ENCODE measurements around the gene PLPP3. TPM values are rescaled to one million over a fixed set of nuclear protein-coding genes. Genes with fewer than 3 reads are reported as not detected.

PLPP3 gene
- total RNA-seq, 1 donor from 2014 or later: 236 TPM

DNA sequence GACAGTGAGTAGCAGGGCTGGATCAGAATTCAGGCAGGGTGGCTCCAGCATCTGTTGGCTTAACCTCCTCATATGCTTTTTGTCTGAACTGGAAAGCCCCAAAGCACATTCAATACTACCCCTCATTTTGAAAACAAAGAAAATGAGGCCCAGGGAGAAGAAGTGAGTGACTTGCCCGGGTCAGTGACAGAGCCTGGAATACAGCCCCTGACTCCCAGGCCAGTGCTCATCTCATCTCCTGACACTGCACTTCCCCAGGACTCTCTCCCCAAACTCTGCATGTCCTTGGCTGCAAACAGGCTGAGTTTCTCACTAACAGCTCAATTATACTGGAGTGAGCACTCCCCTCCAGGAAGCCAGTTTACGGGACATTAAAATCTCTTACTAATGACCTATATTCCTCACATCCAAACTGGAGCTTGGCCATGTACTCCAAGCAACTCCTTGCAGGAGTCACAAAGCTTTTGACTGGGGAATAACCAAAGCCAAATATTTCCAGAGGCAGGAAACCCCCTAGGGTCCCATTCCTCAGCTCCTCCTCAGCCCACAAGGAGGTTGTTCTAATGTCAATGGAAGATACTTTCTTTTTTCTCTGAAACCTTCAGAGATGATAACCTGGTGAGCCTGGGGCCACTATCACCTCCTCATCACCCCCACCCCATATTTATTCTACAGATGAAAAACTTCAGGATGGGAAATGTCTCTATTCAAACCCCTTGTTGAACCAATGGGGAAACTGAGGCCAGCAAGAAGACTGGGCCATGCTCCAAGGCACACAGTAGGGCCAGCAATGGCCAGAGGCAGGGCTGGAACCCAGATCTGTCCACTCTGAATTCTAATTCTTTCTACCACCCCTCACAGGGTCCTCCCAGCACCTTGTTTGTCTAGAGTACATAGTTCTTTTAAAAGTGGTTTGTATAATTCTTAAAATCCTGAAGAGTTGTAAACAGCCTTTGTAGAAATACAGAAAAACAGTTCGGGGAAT is 127.0 kb downstream of the PLPP3 start:
- no peak overlapping the region for H3K4me3 ChIP-seq
- no peaks in the 10 kb centered on the region for H3K27me3 ChIP-seq
- peak overlapping the region; percentile 39 for H3K27ac ChIP-seq
- H3K4me1 ChIP-seq: peaks cover 26% of the 10 kb centered on the region
- no peak for DNase-seq (ENCODE audit: extremely low spot score in 2 of 2)
- H3K9me3 ChIP-seq: no peaks in the 10 kb centered on the region
- TF ChIP-seq POLR2A (IDR thresholded peaks at IDR 0.05): no peak
- TF ChIP-seq, protein P1, sequence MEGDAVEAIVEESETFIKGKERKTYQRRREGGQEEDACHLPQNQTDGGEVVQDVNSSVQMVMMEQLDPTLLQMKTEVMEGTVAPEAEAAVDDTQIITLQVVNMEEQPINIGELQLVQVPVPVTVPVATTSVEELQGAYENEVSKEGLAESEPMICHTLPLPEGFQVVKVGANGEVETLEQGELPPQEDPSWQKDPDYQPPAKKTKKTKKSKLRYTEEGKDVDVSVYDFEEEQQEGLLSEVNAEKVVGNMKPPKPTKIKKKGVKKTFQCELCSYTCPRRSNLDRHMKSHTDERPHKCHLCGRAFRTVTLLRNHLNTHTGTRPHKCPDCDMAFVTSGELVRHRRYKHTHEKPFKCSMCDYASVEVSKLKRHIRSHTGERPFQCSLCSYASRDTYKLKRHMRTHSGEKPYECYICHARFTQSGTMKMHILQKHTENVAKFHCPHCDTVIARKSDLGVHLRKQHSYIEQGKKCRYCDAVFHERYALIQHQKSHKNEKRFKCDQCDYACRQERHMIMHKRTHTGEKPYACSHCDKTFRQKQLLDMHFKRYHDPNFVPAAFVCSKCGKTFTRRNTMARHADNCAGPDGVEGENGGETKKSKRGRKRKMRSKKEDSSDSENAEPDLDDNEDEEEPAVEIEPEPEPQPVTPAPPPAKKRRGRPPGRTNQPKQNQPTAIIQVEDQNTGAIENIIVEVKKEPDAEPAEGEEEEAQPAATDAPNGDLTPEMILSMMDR (IDR thresholded peaks at IDR 0.05): no peak
- no peak for TF ChIP-seq POLR2AphosphoS5 (IDR thresholded peaks at IDR 0.05; ENCODE audit: insufficient read depth in 1 of 2, low read depth in 1 of 2)
- intact Hi-C loops (cut with DNase I): loop anchor here (10.0 kb wide), 1 partner anchor 122 kb away; the partner anchor contains the start of gene PLPP3
- no peaks in the 10 kb centered on the region for H3K36me3 ChIP-seq

DNA sequence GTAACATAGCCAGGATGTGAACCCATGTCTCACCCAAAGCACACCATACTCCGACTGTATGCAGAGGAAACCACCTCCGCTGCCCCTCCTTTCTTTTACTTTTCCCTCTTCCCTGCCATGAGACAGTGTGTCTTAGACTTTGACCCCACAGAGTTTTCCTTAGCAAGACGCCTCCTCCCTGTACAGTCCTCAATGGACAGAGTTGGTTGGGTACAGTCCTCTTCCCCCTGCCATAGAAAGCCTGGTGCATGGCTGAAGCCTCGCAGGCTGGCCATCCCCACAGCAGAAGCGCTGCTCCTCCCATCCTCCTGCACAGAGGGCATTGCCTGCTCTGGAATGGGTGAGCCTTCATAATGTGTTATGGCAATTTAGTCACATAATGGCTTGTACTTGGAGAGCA is 127.9 kb downstream of the PLPP3 start:
- peaks cover 30% of the 10 kb centered on the region for H3K4me1 ChIP-seq
- H3K27me3 ChIP-seq: no peaks in the 10 kb centered on the region
- H3K9me3 ChIP-seq: no peaks in the 10 kb centered on the region
- TF ChIP-seq, protein P1 (IDR thresholded peaks at IDR 0.05): no peak
- TF ChIP-seq POLR2AphosphoS5 (IDR thresholded peaks at IDR 0.05; ENCODE audit: insufficient read depth in 1 of 2, low read depth in 1 of 2) (no peak), POLR2A (IDR thresholded peaks at IDR 0.05) (no peak)
- H3K4me3 ChIP-seq: no peak overlapping the region
- H3K27ac ChIP-seq: no peak overlapping the region
- intact Hi-C loops (cut with DNase I): loop anchor here (10.0 kb wide), 1 partner anchor 123 kb away; the partner anchor contains the start of gene PLPP3
- no peaks in the 10 kb centered on the region for H3K36me3 ChIP-seq
- no peak for DNase-seq (ENCODE audit: extremely low spot score in 2 of 2)

DNA sequence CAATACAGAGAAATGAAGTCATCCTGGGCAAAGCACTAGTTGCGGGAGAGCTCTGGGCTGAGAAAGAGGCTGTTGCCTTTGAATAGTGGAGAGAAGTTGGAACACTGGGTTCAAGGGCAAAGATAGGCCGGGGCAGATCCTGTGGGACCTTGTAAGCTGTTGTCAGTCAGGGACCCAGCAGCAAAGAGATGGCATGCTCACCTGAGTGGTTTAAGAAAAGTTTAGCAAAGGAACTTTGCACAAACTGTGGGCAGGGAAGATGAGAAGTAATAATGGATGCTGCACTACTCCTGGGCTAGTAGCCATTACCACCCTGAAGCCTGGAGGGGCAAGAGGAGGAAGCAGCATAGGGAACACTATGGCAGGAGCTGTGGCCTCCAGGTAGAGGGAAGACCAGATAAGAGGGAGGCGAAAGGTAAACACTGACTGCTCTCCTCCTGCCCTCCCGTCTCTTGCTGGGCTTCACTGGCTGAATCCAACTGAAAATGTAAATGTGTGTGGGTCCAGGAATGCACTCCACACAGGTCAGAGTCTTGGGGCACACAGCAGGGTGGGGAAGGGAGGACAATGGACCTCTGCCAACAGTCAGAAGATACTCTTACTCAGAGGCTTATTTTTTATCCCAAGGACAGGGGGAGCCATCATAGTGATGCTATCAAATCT is 129.2 kb downstream of the PLPP3 start:
- intact Hi-C loops (cut with DNase I): loop anchor here (10.0 kb wide), 1 partner anchor 125 kb away; the partner anchor contains the start of gene PLPP3
- Histone ChIP-seq H3K27ac (no peak overlapping the region), H3K4me3 (no peak overlapping the region), H3K27me3 (no peaks in the 10 kb centered on the region), H3K9me3 (no peaks in the 10 kb centered on the region), H3K4me1 (peaks cover 36% of the 10 kb centered on the region), H3K36me3 (no peaks in the 10 kb centered on the region)
- DNase-seq (ENCODE audit: extremely low spot score in 2 of 2): no peak
- TF ChIP-seq POLR2A (IDR thresholded peaks at IDR 0.05) (no peak), POLR2AphosphoS5 (IDR thresholded peaks at IDR 0.05; ENCODE audit: insufficient read depth in 1 of 2, low read depth in 1 of 2) (no peak)
- TF ChIP-seq, protein P1 (IDR thresholded peaks at IDR 0.05): no peak

DNA sequence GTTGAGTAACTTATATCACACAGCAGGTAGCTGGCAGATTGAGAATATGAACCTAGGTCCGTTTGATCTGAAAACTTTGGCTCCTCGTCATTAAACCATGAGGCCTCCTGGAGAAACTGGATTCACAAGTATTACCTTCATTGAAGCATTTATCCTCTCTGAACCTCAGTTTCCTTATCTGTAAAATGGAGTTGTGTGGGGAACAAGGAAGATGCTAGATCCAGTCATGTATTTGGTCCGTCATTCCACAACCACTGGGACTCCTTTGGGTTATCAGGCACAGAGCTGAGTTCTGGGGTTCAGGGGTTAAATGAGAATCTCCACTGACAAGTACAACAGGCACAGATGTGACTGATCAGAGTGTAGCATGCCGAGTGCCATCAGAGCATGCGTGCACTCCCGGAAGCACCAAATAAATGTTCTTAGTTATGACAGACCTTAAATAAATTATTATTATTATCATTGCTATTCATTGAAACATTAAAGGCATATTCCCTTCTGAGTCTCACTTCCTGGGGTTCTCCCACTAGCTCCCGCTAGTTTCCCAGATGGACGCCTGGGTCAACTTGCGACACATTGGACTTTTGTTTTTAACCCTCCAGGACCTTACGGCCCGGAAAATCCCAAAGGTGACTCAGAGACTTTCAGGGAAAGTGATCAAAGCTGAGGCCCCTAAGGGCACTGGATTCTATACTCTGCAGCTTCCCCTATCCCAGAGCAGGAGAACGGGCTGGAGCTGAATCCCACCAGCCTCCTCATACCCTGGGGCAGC is 130.6 kb downstream of the PLPP3 start:
- Histone ChIP-seq H3K27me3 (no peaks in the 10 kb centered on the region), H3K4me1 (peaks cover 35% of the 10 kb centered on the region), H3K36me3 (no peaks in the 10 kb centered on the region), H3K9me3 (no peaks in the 10 kb centered on the region), H3K4me3 (no peak overlapping the region), H3K27ac (no peak overlapping the region)
- no peak for DNase-seq (ENCODE audit: extremely low spot score in 2 of 2)
- intact Hi-C loops (cut with DNase I): no loop called here
- TF ChIP-seq, protein P1 (IDR thresholded peaks at IDR 0.05): no peak
- TF ChIP-seq POLR2A (IDR thresholded peaks at IDR 0.05): no peak
- TF ChIP-seq POLR2AphosphoS5 (IDR thresholded peaks at IDR 0.05; ENCODE audit: insufficient read depth in 1 of 2, low read depth in 1 of 2): no peak
